HG03064 (cell line): ENCODE data around the gene CNOT8.

Experiments
- ATAC-seq: cut with Tn5 transposase; IDR thresholded peaks from one replicate; pipeline ENCODE4 v1.9.1; 2021; ENCODE audit warnings: low read depth; ENCODE audit not compliant: unreplicated experiment

CNOT8 gene

DNA sequence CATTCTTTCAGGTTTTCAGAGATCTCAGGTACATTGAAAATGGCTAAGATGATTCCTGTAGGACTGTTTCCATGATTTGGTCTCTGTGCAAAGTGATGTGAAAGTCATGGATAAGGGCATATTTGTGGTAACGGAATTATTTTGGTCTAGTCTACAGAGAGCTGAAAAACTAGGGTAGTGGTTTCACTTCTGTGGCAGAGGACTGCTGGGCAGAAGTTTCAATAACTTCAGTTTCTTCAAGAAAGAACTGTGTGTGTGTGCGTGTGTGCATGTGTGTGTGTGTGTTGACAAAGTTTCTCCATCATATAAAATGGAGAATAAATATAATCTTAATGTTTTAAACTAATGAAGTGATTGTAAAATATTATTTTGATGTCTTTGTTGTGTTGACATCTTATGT, 4.3 kb downstream of the CNOT8 start:
- no peak for ATAC-seq

DNA sequence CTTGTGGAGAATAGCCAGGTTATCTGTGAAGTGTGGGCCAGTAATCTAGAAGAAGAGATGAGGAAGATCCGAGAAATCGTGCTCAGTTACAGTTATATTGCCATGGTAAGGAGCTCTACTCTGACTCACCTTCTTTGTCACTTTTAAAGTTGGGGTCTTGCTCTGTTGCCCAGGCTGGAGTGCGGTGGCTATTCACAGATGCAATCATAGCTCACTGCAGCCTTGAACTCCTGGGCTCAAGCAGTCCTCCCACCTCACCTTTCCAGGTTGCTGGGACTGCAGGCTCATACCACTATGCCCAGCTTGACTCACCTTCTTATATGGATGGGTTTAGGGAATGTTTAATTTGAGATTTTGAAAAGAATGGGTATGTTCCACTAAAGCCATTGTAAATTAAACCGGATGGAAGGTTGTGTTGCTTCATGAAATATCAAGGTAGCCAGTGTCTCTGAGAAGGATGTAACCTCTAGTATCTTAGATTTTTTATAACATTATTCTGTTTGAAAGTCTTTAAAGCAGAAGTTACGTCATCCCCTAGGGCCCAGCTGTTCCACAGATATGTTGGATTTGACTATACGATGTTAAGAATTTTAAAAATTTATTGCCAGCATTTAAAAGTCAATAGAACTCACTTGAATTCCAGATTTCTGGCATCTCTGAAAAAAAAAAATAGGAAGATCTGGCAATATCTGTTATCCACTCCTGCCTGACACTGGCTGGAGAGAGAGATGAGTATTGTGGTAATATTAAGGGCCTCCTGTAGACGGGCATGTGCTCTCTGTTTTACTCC, 5.1 kb downstream of the CNOT8 start:
- no peak for ATAC-seq

DNA sequence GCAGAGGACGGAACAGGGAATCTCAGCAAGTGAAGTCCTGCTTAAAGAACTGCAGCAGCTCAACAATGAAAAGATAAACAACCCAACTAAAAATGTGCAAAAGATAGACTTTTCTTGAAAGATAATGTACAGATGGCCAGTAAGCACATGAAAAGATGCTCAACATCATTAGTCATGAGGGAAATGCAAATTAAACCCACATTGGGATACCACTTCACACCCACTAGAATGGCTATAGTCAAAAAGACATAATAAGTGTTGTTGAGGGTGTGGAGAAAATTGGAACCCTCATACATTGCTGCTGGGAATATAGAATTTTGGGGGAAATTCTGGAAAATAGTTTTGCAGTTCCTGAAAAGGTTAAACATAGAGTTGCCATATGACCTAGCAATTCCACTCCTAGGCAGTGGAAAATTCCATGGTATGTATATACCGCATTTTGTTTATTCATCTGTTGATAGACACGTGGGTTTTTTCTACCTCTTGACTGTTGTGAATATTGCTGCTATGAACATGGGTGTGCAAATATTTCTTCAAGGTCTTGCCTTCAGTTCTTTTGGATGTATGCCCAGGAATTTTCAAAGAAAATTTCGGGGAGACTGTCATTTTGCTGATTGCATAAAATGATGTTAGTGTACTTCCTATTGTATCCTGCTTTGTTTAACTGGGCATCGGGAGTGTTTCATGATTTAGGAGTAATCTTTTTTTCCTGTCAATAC, 7.2 kb downstream of the CNOT8 start:
- ATAC-seq: no peak

DNA sequence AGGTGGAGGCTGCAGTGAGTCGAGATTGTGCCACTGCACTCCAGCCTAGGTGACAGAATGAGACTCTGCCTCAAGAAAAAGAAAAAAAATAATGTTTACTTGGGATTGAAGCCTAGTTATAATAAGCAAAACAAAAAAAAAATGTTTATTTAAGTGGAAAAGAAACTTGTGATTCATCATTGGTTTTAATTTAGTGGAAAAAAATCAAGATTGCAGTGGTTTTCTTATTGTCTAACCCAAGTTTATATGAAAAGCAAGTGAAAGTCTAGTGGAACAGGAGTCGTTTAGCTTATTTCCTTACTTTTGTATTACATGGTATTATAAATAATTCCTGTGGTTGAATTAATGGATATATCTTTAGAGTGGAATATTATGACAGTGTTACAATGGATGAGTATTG, 8.4 kb downstream of the CNOT8 start:
- no peak for ATAC-seq

DNA sequence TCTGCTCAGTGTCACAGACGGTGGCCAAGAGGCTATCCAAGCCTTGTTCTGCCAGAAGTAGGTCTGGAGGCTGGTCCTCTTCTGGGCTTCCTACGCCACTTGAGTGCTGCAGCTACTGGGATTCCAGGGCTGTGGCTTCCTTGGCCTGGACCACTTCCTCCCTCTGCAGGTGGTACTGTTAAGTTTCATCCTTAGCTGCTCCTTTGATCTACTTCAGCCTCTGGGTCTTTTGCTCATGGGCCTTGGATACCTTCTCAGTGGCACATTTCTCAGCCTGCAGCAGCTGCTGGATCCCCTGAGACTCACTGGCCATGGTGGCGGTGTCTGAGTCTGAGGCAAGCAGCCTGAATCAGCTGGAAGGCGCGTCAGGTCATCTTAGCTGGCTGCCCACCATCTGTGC, 10.3 kb downstream of the CNOT8 start:
- ATAC-seq: no peak

DNA sequence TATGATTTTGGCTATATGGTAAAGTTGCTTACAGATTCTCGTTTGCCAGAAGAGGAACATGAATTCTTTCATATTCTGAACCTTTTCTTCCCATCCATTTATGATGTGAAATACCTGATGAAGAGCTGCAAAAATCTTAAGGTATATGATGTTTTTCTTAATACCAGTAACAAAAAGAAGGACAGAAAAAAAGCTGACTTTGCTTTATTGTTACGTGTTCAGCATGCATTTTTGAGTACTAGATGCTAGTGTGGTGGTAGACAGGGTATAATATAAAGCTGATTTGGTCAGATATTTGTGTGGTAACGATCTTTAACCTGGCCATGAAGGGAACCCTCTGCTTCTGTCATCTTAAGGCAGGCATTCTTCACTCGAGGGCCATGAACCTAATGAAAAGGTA, 13.3 kb downstream of the CNOT8 start:
- no peak for ATAC-seq

DNA sequence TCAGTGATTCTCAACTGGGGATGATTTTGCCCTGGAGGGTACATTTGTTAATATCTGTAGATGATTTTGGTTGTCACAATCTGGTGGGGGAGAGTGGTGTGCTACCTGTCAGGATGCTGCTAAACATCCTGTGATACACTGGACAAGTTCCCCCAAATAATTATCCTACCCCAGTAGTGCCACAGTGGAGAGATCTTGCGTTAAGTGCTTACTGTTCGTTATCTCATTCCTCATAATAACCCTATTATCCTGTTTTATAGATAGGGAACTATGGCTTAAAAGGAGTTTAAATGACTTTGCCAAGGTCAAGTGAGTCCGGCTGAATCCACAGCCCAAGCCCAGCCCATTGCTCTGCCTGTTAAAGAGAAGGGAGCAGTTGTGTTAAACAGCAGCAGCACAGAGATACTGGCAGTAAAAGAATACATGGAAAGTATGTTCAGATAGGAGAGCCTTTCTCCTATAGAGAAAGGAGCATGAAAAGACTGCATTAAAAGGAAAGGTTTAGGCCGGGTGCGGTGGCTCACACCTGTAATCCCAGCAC, 15.4 kb downstream of the CNOT8 start:
- ATAC-seq: no peak

DNA sequence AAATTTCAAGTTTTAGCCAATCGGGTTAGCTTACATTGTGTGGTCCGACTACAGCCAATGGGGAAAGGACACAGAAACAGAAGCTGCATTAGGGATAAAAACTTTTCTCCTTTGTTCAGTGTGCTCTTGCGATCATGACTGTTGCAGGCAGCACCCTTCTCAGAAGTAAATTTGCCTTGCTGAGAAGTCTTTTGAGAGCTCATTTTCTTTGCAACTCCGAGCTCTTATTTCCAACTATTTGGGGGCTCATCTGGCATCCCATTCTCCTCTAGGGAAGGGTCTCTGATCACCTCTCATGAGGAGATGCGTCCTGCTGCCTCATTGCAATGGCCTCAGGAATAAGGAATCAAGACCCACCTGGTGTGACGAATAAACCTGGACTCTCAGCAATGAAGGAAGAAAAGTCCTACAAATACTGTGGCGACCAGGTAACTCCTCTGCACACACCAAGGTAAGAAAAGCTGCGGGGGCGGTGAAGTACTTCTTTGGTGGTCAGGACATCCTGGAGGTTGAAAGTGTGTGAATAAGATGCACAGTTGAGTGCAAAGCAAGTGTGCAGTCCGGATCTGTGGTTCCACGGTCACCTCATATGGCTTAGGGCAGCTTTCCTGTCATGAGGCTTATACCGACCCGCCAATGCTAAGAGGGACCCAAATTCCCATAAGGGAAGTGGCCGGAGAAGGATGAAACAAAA, 20.4 kb downstream of the CNOT8 start:
- ATAC-seq: no peak

DNA sequence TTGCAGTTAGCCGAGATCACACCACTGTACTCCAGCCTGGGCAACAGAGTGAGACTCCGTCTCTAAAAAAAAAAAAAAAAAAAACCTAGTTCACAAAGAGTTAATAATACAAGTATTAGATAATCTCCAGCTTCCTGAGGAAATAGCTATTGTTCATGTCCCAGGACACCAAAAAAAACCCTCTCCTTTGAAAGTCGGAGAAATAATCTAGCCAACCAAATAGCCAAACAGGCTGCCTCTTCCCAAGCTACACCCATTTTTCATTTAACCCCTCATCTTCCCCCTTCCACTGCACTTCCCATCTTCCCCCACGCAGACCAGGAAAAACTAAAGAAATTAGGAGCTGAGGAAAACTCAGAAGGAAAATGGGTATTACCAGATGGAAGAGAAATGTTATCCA, 23.6 kb downstream of the CNOT8 start:
- ATAC-seq: no peak

DNA sequence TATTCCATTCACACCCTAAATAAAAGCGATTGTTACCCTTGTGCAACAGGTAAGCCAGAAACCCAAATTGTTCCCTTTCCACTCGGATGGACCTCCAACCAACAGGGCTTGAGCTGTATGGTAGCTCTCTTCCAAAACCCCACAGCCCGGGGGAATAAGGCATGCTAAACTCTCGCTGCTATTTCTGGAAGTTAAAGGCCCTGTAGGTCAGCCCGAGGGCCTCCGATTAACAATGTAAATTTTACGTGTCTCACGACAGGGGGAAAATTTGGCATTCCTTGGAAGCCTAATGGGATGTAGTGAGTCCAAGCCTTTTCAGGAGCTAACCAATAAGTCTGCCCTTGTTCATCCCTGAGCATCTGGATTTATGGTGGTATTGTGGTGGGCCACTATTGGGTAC, 26.0 kb downstream of the CNOT8 start:
- no peak for ATAC-seq

DNA sequence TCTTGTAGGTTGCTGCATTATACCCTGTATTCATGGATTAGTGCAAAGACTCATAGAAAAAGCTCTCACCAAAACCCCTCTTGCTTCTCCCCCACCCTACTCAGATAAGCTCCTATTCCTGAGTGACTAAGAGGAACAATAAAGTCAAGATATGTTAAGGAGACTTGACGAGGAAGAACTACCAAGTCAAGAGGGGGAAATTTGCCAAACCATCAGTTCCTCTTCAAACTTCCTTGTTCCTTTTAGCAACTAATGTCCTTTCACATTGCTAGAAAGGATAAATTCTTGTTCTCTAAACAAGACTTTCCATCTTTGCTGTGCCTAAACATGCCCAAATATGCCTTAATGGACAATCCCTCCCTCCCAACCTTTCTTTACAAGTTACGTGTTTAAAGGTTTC, 27.0 kb downstream of the CNOT8 start:
- no peak for ATAC-seq

DNA sequence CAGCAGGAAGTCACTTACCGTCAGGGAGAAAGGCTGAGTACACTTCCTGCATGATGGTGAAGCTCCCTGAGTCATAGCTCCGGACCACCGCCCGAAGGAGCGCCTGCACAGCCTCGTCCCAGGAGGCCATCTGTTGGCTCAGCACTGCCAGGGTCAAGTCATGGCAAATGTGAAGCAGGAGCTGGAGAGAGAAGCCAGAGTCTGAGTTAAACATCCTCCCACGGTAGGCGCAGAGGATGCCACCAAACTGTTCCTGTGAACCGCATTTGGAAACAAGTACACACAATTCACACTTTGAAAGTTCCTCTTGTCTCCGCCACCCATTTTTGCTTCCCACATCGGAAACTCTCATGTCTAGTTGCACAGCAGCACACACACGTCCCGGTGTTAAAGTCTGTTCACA, 33.9 kb downstream of the CNOT8 start:
- ATAC-seq: no peak

DNA sequence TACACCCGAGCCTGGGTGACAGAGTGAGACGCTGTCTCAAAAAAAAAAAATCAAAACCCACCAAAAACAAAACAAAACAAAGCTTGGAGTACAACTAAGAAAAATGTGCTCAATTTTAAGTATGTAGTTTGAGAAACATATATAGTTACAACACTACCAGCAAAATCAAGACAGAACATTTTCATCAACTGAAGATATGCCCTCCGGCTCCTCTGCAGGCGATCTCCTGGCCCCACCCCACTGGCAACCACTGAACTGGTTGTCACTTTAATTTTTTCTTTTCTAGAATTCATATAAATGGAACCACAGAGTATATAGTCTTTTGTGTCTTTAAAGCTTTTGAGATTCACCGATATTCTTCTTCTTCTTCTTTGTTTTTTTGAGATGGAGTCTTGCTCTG, 35.0 kb downstream of the CNOT8 start:
- ATAC-seq: no peak

DNA sequence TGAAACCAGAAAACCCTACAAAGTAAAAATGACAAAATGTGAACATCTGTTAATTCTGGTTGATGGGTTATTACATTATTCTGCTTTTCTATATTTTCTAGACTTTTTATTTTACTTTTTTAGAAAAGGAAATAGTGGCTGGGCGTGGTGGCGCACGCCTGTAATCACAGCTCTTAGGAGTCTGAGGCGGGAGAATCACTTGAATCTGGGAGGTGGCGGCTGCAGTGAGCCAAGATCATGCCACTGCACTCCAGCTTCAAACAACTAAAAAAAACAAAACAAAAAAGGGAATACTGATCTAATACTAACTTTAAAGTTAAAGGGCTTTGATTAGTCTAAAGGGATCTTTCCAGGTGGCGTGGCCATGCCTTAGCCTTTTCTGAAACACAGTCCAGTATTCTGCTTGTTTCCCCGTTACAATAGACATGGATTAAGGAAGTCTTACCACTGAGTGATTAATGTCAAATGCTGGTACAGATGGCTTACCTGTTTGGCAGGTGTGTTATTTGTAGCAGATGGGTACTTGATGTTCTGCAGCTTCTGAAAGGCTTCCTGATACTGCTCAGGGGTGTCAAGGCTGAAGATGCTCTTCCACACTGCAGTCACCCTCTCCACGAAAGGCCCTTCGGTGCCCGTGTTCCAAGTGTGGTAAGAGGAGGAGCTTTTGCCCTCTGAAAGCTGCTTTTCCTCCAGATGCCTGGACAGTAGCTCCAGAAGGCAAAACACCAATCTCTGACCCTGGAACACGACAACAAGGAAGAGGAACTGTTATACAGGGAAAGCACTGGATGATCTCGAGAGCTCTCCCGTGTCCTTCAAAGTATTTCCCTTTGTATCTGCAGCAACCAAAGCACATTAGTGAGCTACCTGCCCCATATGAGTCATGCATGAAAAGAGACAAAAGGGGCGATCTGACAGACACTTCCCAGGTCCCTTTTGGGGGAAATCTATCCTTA, 37.5 kb downstream of the CNOT8 start:
- no peak for ATAC-seq

DNA sequence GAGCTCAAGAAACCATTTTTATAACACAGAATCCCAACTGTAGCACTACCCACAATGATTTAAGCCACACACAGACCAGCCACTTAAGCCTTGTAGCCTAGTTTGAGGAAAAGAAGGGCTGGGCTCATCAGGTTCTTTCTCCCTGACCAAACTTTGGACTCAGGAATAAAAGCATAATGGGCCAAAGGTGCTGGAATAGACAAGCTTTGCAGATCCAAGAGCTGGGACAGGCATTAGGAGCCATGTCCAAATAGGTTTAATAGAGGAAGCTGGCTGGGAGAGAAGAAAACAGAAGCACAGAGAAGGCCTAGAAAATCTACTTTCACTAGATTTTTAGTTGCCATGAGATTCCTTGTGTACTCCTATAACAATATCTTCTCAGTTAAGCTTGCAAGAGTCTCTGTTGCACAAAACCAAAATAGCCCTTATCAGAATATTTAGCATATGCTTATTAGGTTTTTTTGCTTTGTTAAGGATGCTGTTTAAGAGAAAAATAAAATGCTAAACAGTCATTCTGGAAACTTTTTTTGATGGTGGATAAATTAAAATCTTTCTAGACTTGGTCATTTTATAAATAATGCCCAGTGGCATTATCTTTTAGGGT, 38.2 kb downstream of the CNOT8 start:
- ATAC-seq: no peak

DNA sequence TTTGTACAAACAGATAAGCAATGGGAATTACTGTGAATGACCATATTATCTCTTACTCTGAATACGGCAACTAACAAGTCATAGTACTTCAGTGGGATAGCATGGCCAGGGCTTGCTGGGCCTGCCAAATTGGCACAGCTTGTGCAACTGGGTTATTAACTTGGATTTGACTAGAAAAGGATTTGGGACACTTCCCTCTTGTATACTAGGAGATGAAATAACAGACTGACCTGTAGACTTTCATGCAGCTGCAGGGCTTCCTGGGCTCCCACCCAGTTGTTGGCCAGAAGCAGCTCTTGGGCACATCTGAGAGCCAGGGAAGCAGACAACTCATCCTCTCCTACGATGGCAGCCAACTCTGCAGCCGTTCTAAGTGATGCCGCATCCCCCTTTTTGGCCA, 39.8 kb downstream of the CNOT8 start:
- ATAC-seq: no peak

DNA sequence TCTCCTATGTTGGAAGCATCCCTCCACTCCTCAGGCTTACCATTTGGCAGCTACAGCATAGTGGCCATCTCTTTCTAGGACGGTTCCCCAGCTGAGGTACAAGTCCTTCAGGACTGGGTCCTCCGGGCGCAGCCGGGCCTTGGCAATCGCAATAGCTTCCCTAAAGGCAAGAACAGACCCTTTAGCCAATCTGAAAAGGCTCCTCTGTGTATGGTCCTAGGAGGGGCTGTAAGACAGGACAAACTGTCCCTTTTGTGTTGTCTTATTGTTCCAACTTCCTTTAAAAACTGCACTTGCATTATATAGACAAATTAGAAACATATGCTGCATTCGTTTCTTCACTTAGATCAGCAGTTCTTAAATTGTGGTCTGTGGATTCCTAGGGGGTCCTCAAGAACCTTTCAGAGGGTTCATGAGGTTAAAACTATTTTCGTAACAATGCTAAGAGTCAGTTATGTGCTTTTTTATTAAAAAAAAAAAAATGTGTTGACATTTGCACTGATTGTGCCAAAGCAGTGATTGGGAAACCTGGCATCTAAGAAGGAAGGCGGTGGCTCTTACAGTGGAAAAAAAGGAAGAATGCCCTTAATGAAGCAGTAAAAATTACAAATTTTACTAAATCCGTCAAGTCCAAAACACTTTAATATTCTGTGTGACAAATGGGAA, 40.9 kb downstream of the CNOT8 start:
- ATAC-seq: no peak

DNA sequence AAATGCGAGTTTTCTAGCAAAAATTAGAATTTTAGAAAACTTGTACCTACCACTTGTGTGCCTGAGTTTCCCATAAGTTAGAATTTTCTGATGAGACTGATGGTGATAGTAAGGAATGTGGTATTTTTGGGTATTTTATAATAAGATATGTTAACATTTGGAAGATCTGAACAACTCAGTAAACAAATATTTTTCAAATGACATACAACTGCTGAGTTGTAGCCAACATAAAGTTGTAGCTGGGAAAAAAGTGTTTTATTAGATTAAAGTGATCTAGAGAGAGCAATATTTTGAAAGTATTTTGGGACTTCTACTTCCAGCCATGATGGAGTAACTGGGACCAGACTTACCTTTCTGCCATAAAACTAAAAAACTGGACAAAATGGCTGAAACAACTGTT, 41.6 kb downstream of the CNOT8 start:
- no peak for ATAC-seq

DNA sequence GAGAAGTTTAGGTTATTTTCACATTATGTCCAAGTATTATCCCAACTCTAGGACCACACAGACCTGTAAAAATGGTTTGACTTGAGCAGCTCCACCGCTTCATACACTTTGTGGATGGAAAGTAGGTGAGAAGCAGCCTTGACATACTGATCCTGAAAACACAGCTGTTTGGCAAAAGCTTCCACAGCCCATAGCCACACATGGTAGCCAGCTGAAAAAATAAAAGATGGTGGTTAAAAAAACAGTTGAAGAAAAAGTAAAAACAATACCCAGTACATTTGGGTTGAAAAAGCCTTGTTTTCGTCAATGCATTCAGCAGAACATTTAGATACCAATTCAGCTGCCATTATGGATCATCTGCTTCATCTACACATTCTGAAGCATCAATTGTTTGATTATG, 42.8 kb downstream of the CNOT8 start:
- ATAC-seq: no peak
